NT2/D1 (cell line): ENCODE data around the gene KCNK4.

Experiments used
- DNase-seq: peaks from one replicate; pipeline ENCODE4 v3.0.0-alpha.2; 2011; ENCODE audit warnings: low read depth, low spot score
- H3K27me3 ChIP-seq: 2 replicates; pipeline ENCODE4 v1.6.0; 2011; ENCODE audit warnings: mild to moderate bottlenecking; ENCODE audit not compliant: insufficient read length, insufficient read depth
- H3K36me3 ChIP-seq: 2 replicates; pipeline ENCODE4 v1.6.1; 2011; ENCODE audit warnings: mild to moderate bottlenecking, low read length, mixed read lengths; ENCODE audit not compliant: insufficient read depth, insufficient read length
- H3K4me1 ChIP-seq: 2 replicates; pipeline ENCODE4 v1.5.1; 2011; ENCODE audit not compliant: insufficient read depth, insufficient read length
- H3K4me3 ChIP-seq: 2 replicates; pipeline ENCODE4 v1.5.1; 2011; ENCODE audit warnings: low read depth; ENCODE audit not compliant: insufficient read length
- H3K9ac ChIP-seq: 2 replicates; pipeline ENCODE4 v1.6.0; 2011; ENCODE audit warnings: low read depth; ENCODE audit not compliant: insufficient read length
- H3K9me3 ChIP-seq: 2 replicates; pipeline ENCODE4 v1.5.1; 2011; ENCODE audit warnings: mild to moderate bottlenecking, low read length; ENCODE audit not compliant: insufficient read depth
- SUZ12 ChIP-seq: IDR thresholded peaks from 2 replicates; pipeline ENCODE4 v1.6.1; 2011; ENCODE audit not compliant: insufficient read length, insufficient read depth; ENCODE audit errors: extremely low read depth
- YY1 ChIP-seq: IDR thresholded peaks from 2 replicates; pipeline ENCODE4 v1.6.1; 2011; ENCODE audit not compliant: insufficient read length, insufficient read depth
- ZNF274 ChIP-seq: IDR thresholded peaks from 2 replicates; pipeline ENCODE4 v1.6.1; 2011; ENCODE audit warnings: mild to moderate bottlenecking, low read depth, low read length

Gene KCNK4

GRCh38 chr11:64349025-64349387 lies 57.9 kb downstream of the KCNK4 start:
- Histone ChIP-seq H3K4me1 (peaks cover 14% of the 10 kb centered on the region), H3K36me3 (no peaks in the 10 kb centered on the region), H3K4me3 (no peak overlapping the region), H3K27me3 (no peaks in the 10 kb centered on the region), H3K9ac (no peak overlapping the region), H3K9me3 (no peaks in the 10 kb centered on the region)
- DNase-seq, result no peak
- TF ChIP-seq ZNF274, result no peak
- TF ChIP-seq YY1, result no peak
- TF ChIP-seq SUZ12, result no peak

GRCh38 chr11:64349404-64349803 lies 58.3 kb downstream of the KCNK4 start:
- DNase-seq, result no peak
- no peaks in the 10 kb centered on the region for H3K9me3 ChIP-seq
- no peaks in the 10 kb centered on the region for H3K27me3 ChIP-seq
- no peak overlapping the region for H3K4me3 ChIP-seq
- TF ChIP-seq YY1, result no peak
- TF ChIP-seq ZNF274, result no peak
- no peak for TF ChIP-seq SUZ12
- no peak overlapping the region for H3K9ac ChIP-seq
- H3K36me3 ChIP-seq, result no peaks in the 10 kb centered on the region
- peaks cover 18% of the 10 kb centered on the region for H3K4me1 ChIP-seq
